Limb (tissue), 2 donors: ENCODE data around the gene ZNF697.
"Not testable (repeated sequence)": the region's sequence is repeated elsewhere in the genome, so short reads cannot be mapped to it uniquely, and the experiment has no call there.

Experiments
- DNase-seq, 2 donors: peaks; one replicate each; pipeline ENCODE4 v3.0.0-alpha.2; 2016; ENCODE audit errors: extremely low spot score in 2 of 2

Gene ZNF697

GRCh38 chr1:119602789-119603188 lies 45.3 kb downstream of the ZNF697 start:
- not testable (repeated sequence) for DNase-seq

GRCh38 chr1:119602169-119602568 lies 45.9 kb downstream of the ZNF697 start:
- no peak for DNase-seq

- DNase-seq = no peak
Observed at GRCh38 chr1:119600976-119601375, 47.1 kb downstream of the ZNF697 start.

GRCh38 chr1:119600561-119600960 lies 47.5 kb downstream of the ZNF697 start:
- DNase-seq = no peak

- DNase-seq = no peak
Observed at GRCh38 chr1:119595606-119596005, 52.5 kb downstream of the ZNF697 start.

- DNase-seq = no peak
Observed at GRCh38 chr1:119595168-119595567, 52.9 kb downstream of the ZNF697 start.

GRCh38 chr1:119594376-119594775 lies 53.7 kb downstream of the ZNF697 start:
- DNase-seq = no peak

- no peak for DNase-seq
Observed at GRCh38 chr1:119593805-119594204, 54.3 kb downstream of the ZNF697 start.

- DNase-seq = no peak
Observed at GRCh38 chr1:119590393-119590792, 57.7 kb downstream of the ZNF697 start.

- DNase-seq = no peak
Observed at GRCh38 chr1:119588621-119589020, 59.4 kb downstream of the ZNF697 start.

GRCh38 chr1:119587341-119587740 lies 60.7 kb downstream of the ZNF697 start:
- DNase-seq = peak; percentile 37 to 48

- DNase-seq = not testable (repeated sequence)
Observed at GRCh38 chr1:119585801-119586200, 62.3 kb downstream of the ZNF697 start.

- DNase-seq = peak; percentile 42 to 65
Observed at GRCh38 chr1:119582801-119583200, 65.3 kb downstream of the ZNF697 start.

GRCh38 chr1:119581076-119581475 lies 67.0 kb downstream of the ZNF697 start:
- DNase-seq = not testable (repeated sequence)

- no peak for DNase-seq
Observed at GRCh38 chr1:119573886-119574285, 74.2 kb downstream of the ZNF697 start.

- DNase-seq = not testable (repeated sequence)
Observed at GRCh38 chr1:119569930-119570622, 78.0 kb downstream of the ZNF697 start.
